Stomach (tissue), 9 donors: ENCODE data around the gene PDE4D. TPM values are rescaled to one million over a fixed set of nuclear protein-coding genes. Genes with fewer than 3 reads are reported as not detected.
A peak's percentile ranks its signal among the peaks of the same experiment; 100 is the strongest.

Source experiments
- DNase-seq, 2 donors: peaks; one replicate each; pipeline versions ENCODE4 v3.0.0 to v3.0.0-alpha.2; 2013 to 2019
- H3K27ac ChIP-seq, 5 donors: fragments of 200-600 bp in 4 of 5; sonication (generic) in 4 of 5; one replicate each; pipeline ENCODE4 v1.5.1; 2013 to 2019; ENCODE audit warnings: mild to moderate bottlenecking in 1 of 5, moderate library complexity in 1 of 5
- H3K27me3 ChIP-seq, 3 donors: fragments of 200-600 bp; sonication (generic); one replicate each; pipeline ENCODE4 v1.5.1; 2017 to 2019; ENCODE audit warnings: mixed run types in 1 of 3
- H3K36me3 ChIP-seq, 4 donors: fragments of 200-600 bp; sonication (generic); 1 replicate in 3 of 4; 2 replicates in 1 of 4; pipeline ENCODE4 v1.5.1; 2016 to 2019
- H3K4me1 ChIP-seq, 4 donors: fragments of 200-600 bp; sonication (generic); one replicate each; pipeline ENCODE4 v1.5.1; 2016 to 2019
- H3K4me3 ChIP-seq, 4 donors: fragments of 200-600 bp; sonication (generic) in 3 of 4; one replicate each; pipeline ENCODE4 v1.5.1; 2016 to 2019; ENCODE audit warnings: mild to moderate bottlenecking in 1 of 4
- H3K9me3 ChIP-seq, 4 donors: fragments of 200-600 bp; sonication (generic); one replicate each; pipeline ENCODE4 v1.5.1; 2016 to 2019
- CTCF ChIP-seq, 7 experiments: fragments of 450-650 bp in 4 of 7; fragments of 200-600 bp in 3 of 7; sonication (generic) in 3 of 7; IDR thresholded peaks; one replicate each; pipeline ENCODE4 v1.5.1; 2016 to 2019; ENCODE audit warnings: antibody characterized with exemption in 7 of 7, control low read depth in 2 of 7, mild to moderate bottlenecking in 1 of 7
- EP300 ChIP-seq: sonication (generic); formaldehyde crosslinking; IDR thresholded peaks from one replicate; pipeline ENCODE4 v1.6.1; 2017; ENCODE audit warnings: antibody characterized with exemption
- POLR2A ChIP-seq, 4 donors: fragments of 450-650 bp; IDR thresholded peaks; one replicate each; pipeline ENCODE4 v1.6.1; 2016; ENCODE audit warnings: antibody characterized with exemption in 4 of 4, control low read depth in 2 of 4, mild to moderate bottlenecking in 1 of 4, moderate library complexity in 1 of 4
- POLR2AphosphoS5 ChIP-seq, 3 donors: sonication (generic); formaldehyde crosslinking; IDR thresholded peaks; one replicate each; pipeline ENCODE4 v1.6.1; 2016; ENCODE audit warnings: antibody characterized with exemption in 3 of 3
- WGBS, 5 donors: extraction: QIAGEN DNeasy Blood & Tissue Kit in 3 of 5; methylation state at CpG; one replicate each; pipeline versions ENCODE4 v1.1.5 to v1.1.7; 2013 to 2018; 5-methylcytosine and 5-hydroxymethylcytosine counted together
- intact Hi-C: fragments of 100-400 bp; cut with DNase I; formaldehyde crosslinking; loops from one replicate; pipeline ENCODE4 v1.15.1; 2023; ENCODE audit warnings: low total_unique reads
- polyA plus RNA-seq, 3 donors: library from polyadenylated mRNA; stranded (reverse); fragments of 200-250 nt; gene quantifications; one replicate each; pipeline ENCODE4 v1.2.3, GENCODE V29; 2013
- total RNA-seq, 5 donors: library from RNA; depleted of rRNA; stranded (reverse); fragments of >200 nt; gene quantifications; one replicate each; pipeline versions ENCODE4 v1.1.0 to v1.2.3, GENCODE V29; 2014 to 2016
- donor health status: healthy with polysubstance abuse.
- donor health status: Bipolar disorder and iron deficiency.
- donor health status: healthy.

Gene PDE4D
- total and polyA plus RNA-seq, 8 donors: 3.1 to 147 (median 97.3) TPM

DNA sequence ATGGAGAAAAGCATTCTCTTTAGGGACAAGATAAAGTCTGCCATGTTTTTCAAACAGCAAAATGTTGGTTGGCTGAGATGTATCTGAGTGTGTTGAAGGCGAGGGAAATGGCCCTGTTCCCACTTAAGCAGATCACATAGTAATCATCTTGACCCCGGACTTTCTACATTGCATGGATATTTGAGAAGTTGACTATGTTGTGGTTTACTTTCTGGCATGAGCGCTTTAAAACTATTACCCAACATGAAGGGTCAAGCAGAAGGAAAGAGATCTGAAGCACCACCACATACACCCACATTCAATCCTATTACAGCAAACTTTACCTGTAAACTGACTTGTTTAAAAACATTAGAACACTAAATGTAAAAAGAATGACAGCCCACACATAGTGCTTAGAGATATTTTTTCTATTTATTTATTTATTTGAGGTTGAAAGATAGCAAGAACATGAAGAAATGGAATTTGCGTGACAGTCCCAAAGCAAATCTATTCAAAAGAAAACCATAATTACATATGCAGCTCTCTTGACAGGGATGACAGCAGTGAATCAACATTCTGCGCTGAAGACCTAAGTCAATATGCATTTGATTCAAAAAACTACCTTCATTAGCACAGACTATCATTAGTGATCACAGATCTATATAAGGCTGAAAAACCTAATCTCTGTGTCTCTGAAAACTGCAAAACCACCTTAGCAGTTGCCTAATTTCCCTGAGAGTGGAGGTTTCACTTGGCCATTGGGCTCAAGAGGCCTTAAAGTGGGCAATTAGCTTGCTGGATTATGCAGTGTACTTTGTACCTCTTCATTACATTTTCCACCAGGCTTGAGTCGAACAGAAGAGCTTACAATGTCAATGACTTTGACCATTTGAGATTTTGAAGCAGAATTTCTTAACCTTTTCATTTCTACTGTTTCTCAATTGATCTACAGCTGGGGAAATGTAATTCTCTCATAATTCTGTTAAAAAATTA lies 195.0 kb downstream of the PDE4D start:
- intact Hi-C loops: no loop called here
- WGBS, 5 donors: 78 to 94% (median 86%) methylated on average over 6 of the region's 6 CpGs
- no peak overlapping the region for H3K27ac ChIP-seq
- TF ChIP-seq EP300: no peak
- no peak for TF ChIP-seq POLR2A (IDR thresholded peaks at IDR 0.05)
- no peak for TF ChIP-seq CTCF (IDR thresholded peaks at IDR 0.05)
- no peak for TF ChIP-seq POLR2AphosphoS5 (IDR thresholded peaks at IDR 0.05)
- H3K9me3 ChIP-seq: no peaks in the 10 kb centered on the region
- no peaks in the 10 kb centered on the region for H3K4me1 ChIP-seq
- no peaks in the 10 kb centered on the region for H3K36me3 ChIP-seq
- DNase-seq: no peak
- H3K4me3 ChIP-seq: no peak overlapping the region
- H3K27me3 ChIP-seq: no peaks in the 10 kb centered on the region

GRCh38 chr5:59694411-59694810 lies 199.1 kb downstream of the PDE4D start:
- Histone ChIP-seq H3K4me1 (no peaks in the 10 kb centered on the region), H3K36me3 (no peaks in the 10 kb centered on the region), H3K9me3 (peaks cover 0 to 4% (median 0%) of the 10 kb centered on the region in 4 donors), H3K27ac (no peak overlapping the region), H3K27me3 (no peaks in the 10 kb centered on the region), H3K4me3 (no peak overlapping the region)
- no peak for DNase-seq
- TF ChIP-seq EP300 (no peak), POLR2A (IDR thresholded peaks at IDR 0.05) (no peak), POLR2AphosphoS5 (IDR thresholded peaks at IDR 0.05) (no peak), CTCF (IDR thresholded peaks at IDR 0.05) (no peak)
- intact Hi-C loops: no loop called here
- 68 to 97% (median 95%) methylated on average over 4 of the region's 4 CpGs for WGBS, 5 donors

DNA sequence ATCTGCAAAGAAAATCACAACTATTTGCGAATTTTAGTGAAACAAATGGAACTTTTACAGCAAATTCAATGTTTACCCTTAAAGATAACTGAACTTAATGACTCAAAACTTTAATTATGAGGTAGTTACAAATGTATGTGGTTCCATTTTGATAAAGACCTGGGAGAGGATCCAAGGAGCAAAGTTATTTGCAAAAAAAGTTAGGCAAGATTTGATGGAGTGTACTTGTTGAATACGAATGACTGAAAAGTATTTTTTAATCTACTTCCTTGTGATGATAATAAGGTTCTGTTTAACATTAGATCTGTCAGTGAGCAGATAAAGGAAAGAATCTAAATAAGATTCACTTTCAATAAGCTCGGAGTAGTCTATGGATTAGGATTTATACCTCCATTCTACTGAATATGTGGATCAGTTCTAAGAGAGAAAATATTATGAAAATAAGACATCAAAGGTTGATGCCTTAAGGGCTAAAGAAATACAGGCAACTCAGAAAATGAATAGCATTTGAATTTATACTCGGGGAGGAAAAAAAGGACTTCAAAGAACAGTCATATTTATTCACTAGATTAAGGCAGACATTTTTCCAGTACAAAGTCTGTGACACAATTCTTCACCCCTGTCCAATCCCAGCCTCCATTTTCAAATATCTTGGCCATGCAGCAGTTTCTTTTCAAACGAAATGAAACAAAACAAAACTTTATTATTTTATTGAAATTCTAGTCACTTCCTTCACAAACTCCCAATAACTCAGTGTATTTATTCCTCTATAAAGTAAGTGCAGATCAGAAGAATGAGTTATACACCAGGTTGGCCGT lies 199.8 kb downstream of the PDE4D start:
- Histone ChIP-seq H3K27ac (no peak overlapping the region), H3K9me3 (peaks cover 0 to 4% (median 0%) of the 10 kb centered on the region in 4 donors), H3K27me3 (no peaks in the 10 kb centered on the region), H3K4me3 (no peak overlapping the region), H3K4me1 (no peaks in the 10 kb centered on the region), H3K36me3 (no peaks in the 10 kb centered on the region)
- 40 to 52% (median 45%) methylated on average over 6 of the region's 6 CpGs for WGBS, 5 donors
- DNase-seq: no peak
- no peak for TF ChIP-seq EP300
- intact Hi-C loops: no loop called here

- WGBS, 5 donors: 66 to 80% (median 74%) methylated on average over 2 of the region's 2 CpGs
- no peaks in the 10 kb centered on the region for H3K27me3 ChIP-seq
- H3K4me1 ChIP-seq: peaks cover 0 to 30% (median 0%) of the 10 kb centered on the region in 4 donors
- DNase-seq: peak in 1 of 2 donors; percentile 16
- no peak overlapping the region for H3K27ac ChIP-seq
- H3K9me3 ChIP-seq: peaks cover 0 to 4% (median 0%) of the 10 kb centered on the region in 4 donors
- no peak overlapping the region for H3K4me3 ChIP-seq
- no peak for TF ChIP-seq POLR2AphosphoS5 (IDR thresholded peaks at IDR 0.05)
- intact Hi-C loops: no loop called here
- no peaks in the 10 kb centered on the region for H3K36me3 ChIP-seq
Measured at GRCh38 chr5:59685793-59686192, 207.7 kb downstream of the PDE4D start.

DNA sequence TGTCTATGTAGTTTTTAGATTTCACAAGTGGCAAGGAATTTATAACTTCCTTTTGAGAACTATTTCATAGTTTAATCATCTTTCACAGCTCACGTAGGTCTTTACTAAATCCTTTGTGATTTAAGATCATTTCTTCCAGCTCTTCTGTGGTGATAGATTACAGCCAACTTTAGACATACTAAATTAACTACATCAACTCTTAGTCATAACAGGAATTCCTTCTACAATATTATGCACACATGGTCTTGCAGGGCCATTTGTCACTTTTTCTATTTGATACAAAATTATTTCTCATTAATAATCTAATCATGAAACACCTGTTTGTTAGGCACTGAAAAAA lies 208.4 kb downstream of the PDE4D start:
- peaks cover 0 to 30% (median 0%) of the 10 kb centered on the region in 4 donors for H3K4me1 ChIP-seq
- no peak overlapping the region for H3K27ac ChIP-seq
- TF ChIP-seq POLR2AphosphoS5 (IDR thresholded peaks at IDR 0.05) (no peak), CTCF (IDR thresholded peaks at IDR 0.05) (no peak)
- intact Hi-C loops: no loop called here
- no peaks in the 10 kb centered on the region for H3K36me3 ChIP-seq
- no peak for DNase-seq
- no peak overlapping the region for H3K4me3 ChIP-seq
- no peaks in the 10 kb centered on the region for H3K27me3 ChIP-seq
- 66 to 94% (median 77%) methylated on average over 1 of the region's 1 CpG for WGBS, 5 donors
- peaks cover 0 to under 1% (median 0%) of the 10 kb centered on the region in 4 donors for H3K9me3 ChIP-seq
